Measurements from ENCODE around the gene BRINP3.
"Not testable (repeated sequence)": the region's sequence is repeated elsewhere in the genome, so short reads cannot be mapped to it uniquely, and the experiment has no call there.

The BRINP3 gene

GRCh38 chr1:190477762-190478148 is at the start of gene BRINP3:
Gene BRINP3, minus strand, starts transcription at chr1:190477864.
- Histone ChIP-seq H3K36me3 (ENCODE audit: insufficient read depth, low read length) (no peaks in the 10 kb centered on the region), H3K27me3 (ENCODE audit: insufficient read depth, low read length) (no peaks in the 10 kb centered on the region), H3K4me3 (ENCODE audit: low read length) (peak within 1 kb of the TSS; percentile 84), H2AFZ (ENCODE audit: low read depth, low read length) (peak within 1 kb of the TSS; percentile 82), H3K9me3 (ENCODE audit: low read length) (peaks cover 5% of the 10 kb centered on the region), H3K4me1 (ENCODE audit: insufficient read depth, low read length) (peaks cover 18% of the 10 kb centered on the region)

GRCh38 chr1:190511554-190511953 is 33.9 kb upstream of the BRINP3 start:
- Histone ChIP-seq H3K4me3 (ENCODE audit: low read length) (no peak overlapping the region), H3K9me3 (ENCODE audit: low read length) (no peaks in the 10 kb centered on the region), H3K4me1 (ENCODE audit: insufficient read depth, low read length) (no peaks in the 10 kb centered on the region), H2AFZ (ENCODE audit: low read depth, low read length) (no peak overlapping the region), H3K36me3 (ENCODE audit: insufficient read depth, low read length) (no peaks in the 10 kb centered on the region), H3K27me3 (ENCODE audit: insufficient read depth, low read length) (no peaks in the 10 kb centered on the region)

DNA sequence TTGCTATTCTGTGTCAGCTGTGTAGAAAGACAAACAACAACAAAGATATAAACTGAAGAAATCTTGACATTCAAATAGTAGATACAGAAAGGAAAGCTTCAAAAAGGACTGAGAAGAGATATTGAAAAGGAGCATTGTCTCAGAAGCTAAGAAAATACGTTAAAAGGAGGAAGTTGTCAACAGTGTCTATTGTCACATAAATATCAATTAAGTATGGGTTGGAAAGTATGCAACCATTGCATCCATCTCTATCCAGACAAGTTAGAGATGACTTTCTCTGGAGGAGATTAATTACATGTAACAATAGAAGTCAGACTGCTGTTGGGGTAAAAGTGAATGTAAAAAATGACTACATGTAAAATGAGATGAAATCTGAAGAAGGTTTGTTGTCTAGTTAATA is 29.7 kb upstream of the BRINP3 start:
- no peak overlapping the region for H2AFZ ChIP-seq (ENCODE audit: low read depth, low read length)
- no peak overlapping the region for H3K4me3 ChIP-seq (ENCODE audit: low read length)
- H3K4me1 ChIP-seq (ENCODE audit: insufficient read depth, low read length), result no peaks in the 10 kb centered on the region
- no peaks in the 10 kb centered on the region for H3K36me3 ChIP-seq (ENCODE audit: insufficient read depth, low read length)
- H3K9me3 ChIP-seq (ENCODE audit: low read length), result peaks cover 2% of the 10 kb centered on the region
- no peaks in the 10 kb centered on the region for H3K27me3 ChIP-seq (ENCODE audit: insufficient read depth, low read length)

DNA sequence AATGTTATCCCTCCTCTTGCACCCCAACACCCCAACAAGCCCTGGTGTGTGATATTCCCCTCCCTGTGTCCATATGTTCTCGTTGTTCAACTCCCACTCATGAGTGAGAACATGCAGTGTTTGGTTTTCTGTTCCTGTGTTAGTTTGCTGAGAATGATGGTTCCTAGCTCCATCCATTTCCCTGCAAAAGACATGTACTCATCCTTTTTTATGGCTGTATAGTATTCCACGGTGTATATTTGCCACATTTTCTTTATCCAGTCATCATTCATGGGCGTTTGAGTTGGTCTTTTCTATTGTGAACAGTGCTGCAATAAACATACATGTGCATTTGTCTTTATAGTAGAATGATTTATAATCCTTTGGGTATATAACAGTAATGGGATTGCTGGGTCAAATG is 26.9 kb upstream of the BRINP3 start:
- H3K4me1 ChIP-seq (ENCODE audit: insufficient read depth, low read length); H2AFZ ChIP-seq (ENCODE audit: low read depth, low read length); H3K9me3 ChIP-seq (ENCODE audit: low read length); H3K27me3 ChIP-seq (ENCODE audit: insufficient read depth, low read length); H3K36me3 ChIP-seq (ENCODE audit: insufficient read depth, low read length); H3K4me3 ChIP-seq (ENCODE audit: low read length): not testable (repeated sequence)

DNA sequence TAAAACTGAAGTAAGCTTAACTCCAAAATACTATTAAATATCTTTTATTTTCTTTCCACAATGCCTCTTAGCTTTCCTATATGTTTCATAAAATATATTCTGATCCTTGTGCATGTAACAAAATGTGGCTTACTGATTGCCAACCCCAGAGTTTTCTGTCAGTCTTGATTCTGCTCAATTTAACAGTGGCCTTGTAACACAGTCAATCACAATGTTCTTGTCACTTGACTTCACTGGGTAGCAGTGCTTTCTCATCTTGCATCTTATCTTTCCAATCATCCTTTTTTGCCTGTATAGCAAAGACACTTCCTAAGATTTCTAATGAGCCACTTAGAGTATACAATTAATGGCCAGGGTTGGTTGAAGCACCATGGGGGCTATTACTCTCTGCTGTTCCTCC is 19.9 kb upstream of the BRINP3 start:
- H3K4me1 ChIP-seq (ENCODE audit: insufficient read depth, low read length), result no peaks in the 10 kb centered on the region
- no peaks in the 10 kb centered on the region for H3K36me3 ChIP-seq (ENCODE audit: insufficient read depth, low read length)
- H3K4me3 ChIP-seq (ENCODE audit: low read length), result no peak overlapping the region
- no peak overlapping the region for H2AFZ ChIP-seq (ENCODE audit: low read depth, low read length)
- H3K27me3 ChIP-seq (ENCODE audit: insufficient read depth, low read length), result no peaks in the 10 kb centered on the region
- H3K9me3 ChIP-seq (ENCODE audit: low read length), result no peaks in the 10 kb centered on the region

GRCh38 chr1:190494451-190494850 is 16.8 kb upstream of the BRINP3 start:
- no peak overlapping the region for H3K4me3 ChIP-seq (ENCODE audit: low read length)
- no peaks in the 10 kb centered on the region for H3K4me1 ChIP-seq (ENCODE audit: insufficient read depth, low read length)
- H3K36me3 ChIP-seq (ENCODE audit: insufficient read depth, low read length), result no peaks in the 10 kb centered on the region
- H2AFZ ChIP-seq (ENCODE audit: low read depth, low read length), result peak overlapping the region; percentile 46
- H3K9me3 ChIP-seq (ENCODE audit: low read length), result no peaks in the 10 kb centered on the region
- no peaks in the 10 kb centered on the region for H3K27me3 ChIP-seq (ENCODE audit: insufficient read depth, low read length)

DNA sequence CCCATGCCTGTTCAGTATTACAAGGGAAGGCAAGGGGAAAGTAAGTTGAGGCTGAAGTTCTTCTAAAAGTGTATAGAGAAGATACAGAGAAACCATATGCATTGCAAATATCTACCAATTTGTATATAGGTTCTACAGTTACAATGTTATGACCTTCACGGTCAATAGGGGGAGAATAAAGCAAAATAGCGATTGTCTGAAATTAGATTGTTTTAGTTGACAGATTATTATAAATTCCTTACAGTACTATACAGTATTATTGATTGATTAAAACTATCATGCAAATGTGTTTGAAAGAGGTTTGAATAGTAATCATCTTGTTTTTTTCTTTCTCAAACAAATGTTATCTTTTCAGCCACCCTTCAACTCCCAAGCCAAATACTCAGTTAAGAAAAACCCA is 13.7 kb upstream of the BRINP3 start:
- Histone ChIP-seq H2AFZ (ENCODE audit: low read depth, low read length) (no peak overlapping the region), H3K4me1 (ENCODE audit: insufficient read depth, low read length) (no peaks in the 10 kb centered on the region), H3K9me3 (ENCODE audit: low read length) (no peaks in the 10 kb centered on the region), H3K4me3 (ENCODE audit: low read length) (no peak overlapping the region), H3K27me3 (ENCODE audit: insufficient read depth, low read length) (no peaks in the 10 kb centered on the region), H3K36me3 (ENCODE audit: insufficient read depth, low read length) (no peaks in the 10 kb centered on the region)

DNA sequence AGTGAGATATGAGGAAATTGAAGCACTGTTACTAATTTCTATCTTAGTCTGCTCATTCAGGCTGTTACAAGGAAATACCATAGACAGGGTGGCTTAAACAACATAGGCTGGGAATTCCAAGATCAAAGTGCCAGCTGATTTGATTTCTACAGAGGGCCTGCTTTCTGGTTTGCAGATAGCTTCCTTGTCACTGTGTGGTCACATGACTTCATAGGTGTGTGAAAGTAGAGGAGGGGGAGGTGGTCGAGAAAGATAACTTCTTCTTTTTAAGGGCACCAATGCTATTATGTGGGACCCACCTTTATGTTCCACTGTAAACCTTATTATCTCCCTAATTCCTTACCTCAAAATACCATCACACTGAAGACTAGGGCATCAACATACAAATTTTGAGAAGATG is 6.4 kb upstream of the BRINP3 start:
- Histone ChIP-seq H3K9me3 (ENCODE audit: low read length) (no peaks in the 10 kb centered on the region), H3K4me3 (ENCODE audit: low read length) (no peak overlapping the region), H2AFZ (ENCODE audit: low read depth, low read length) (no peak overlapping the region), H3K4me1 (ENCODE audit: insufficient read depth, low read length) (peaks cover 18% of the 10 kb centered on the region), H3K36me3 (ENCODE audit: insufficient read depth, low read length) (no peaks in the 10 kb centered on the region), H3K27me3 (ENCODE audit: insufficient read depth, low read length) (no peaks in the 10 kb centered on the region)

GRCh38 chr1:190480231-190480630 is 2.6 kb upstream of the BRINP3 start:
- Histone ChIP-seq H3K4me3 (ENCODE audit: low read length) (peak overlapping the region; percentile 84), H3K4me1 (ENCODE audit: insufficient read depth, low read length) (peaks cover 18% of the 10 kb centered on the region), H3K27me3 (ENCODE audit: insufficient read depth, low read length) (no peaks in the 10 kb centered on the region), H3K36me3 (ENCODE audit: insufficient read depth, low read length) (no peaks in the 10 kb centered on the region), H3K9me3 (ENCODE audit: low read length) (peaks cover 5% of the 10 kb centered on the region), H2AFZ (ENCODE audit: low read depth, low read length) (peak overlapping the region; percentile 68)

GRCh38 chr1:190479516-190479915 is 1.9 kb upstream of the BRINP3 start:
- Histone ChIP-seq H3K9me3 (ENCODE audit: low read length) (peaks cover 5% of the 10 kb centered on the region), H3K27me3 (ENCODE audit: insufficient read depth, low read length) (no peaks in the 10 kb centered on the region), H2AFZ (ENCODE audit: low read depth, low read length) (peak overlapping the region; percentile 82), H3K36me3 (ENCODE audit: insufficient read depth, low read length) (no peaks in the 10 kb centered on the region), H3K4me1 (ENCODE audit: insufficient read depth, low read length) (peaks cover 18% of the 10 kb centered on the region), H3K4me3 (ENCODE audit: low read length) (peak overlapping the region; percentile 84)

DNA sequence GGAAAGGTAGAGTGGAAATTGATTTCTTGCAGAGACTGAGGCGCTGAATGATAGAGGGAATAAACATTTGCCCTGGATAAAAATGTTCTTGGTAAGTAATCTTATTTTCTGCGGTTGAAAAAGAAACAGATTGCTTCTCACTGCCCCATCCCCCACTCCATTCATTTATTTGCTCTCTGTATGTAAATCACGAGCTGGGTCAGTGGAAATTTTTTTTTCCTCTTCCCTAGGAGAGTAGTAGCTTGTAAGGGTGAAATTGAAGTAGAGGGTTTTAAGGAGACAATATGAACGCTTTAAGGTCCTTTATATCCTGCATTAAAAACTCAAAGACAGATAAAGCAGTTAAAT is 1.4 kb upstream of the BRINP3 start:
- peak overlapping the region; percentile 84 for H3K4me3 ChIP-seq (ENCODE audit: low read length)
- no peaks in the 10 kb centered on the region for H3K27me3 ChIP-seq (ENCODE audit: insufficient read depth, low read length)
- peak overlapping the region; percentile 82 for H2AFZ ChIP-seq (ENCODE audit: low read depth, low read length)
- peaks cover 5% of the 10 kb centered on the region for H3K9me3 ChIP-seq (ENCODE audit: low read length)
- peaks cover 18% of the 10 kb centered on the region for H3K4me1 ChIP-seq (ENCODE audit: insufficient read depth, low read length)
- H3K36me3 ChIP-seq (ENCODE audit: insufficient read depth, low read length), result no peaks in the 10 kb centered on the region

DNA sequence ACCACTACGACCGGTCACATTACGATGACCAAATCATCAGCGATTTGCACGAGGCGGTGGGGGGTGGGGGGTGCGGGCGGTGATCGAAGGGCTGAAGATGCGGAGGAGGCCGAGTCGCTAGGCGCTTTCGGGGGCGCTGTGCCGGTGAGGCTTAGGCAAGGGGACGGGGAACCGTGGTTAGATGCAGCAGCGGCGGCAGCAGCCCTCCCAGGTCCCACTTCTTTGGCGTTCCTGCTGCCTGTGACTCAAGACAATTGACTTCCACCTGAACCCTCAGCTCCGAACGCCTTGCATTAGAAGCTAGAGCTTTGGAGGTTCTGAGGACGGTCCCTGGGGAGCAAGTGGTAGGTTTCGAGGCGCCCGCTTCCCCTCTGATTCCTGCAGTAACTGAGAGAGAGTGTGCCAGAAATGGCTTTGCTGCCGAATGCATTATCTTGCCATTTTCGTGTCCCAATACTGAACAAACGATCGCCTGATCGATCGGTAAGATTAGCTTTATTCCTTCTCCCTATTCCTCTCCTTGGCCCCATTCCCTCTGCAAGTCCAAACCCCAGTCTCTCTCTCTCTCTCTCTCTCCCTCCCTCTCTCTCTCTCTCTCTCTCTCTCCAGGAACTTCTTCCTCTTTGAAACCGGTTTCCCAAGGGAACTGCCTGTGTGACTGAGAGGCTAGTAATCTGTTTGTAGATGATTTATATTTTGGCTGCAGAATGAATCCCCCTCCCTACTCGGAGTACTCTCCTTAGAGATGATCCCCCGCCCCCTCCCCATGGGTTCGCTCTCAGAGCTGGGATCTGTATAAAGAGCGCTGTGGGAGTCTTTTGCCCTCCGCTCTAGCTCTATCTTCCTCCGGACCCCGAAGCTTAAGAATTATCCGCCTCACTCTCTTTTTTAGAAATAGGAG is 735 bp upstream of the BRINP3 start:
- Histone ChIP-seq H3K4me1 (ENCODE audit: insufficient read depth, low read length) (peaks cover 18% of the 10 kb centered on the region), H3K27me3 (ENCODE audit: insufficient read depth, low read length) (no peaks in the 10 kb centered on the region), H3K9me3 (ENCODE audit: low read length) (peaks cover 5% of the 10 kb centered on the region), H3K4me3 (ENCODE audit: low read length) (peak overlapping the region; percentile 84), H2AFZ (ENCODE audit: low read depth, low read length) (peak overlapping the region; percentile 82), H3K36me3 (ENCODE audit: insufficient read depth, low read length) (no peaks in the 10 kb centered on the region)

- H3K36me3 ChIP-seq (ENCODE audit: insufficient read depth, low read length), result no peaks in the 10 kb centered on the region
- H3K4me1 ChIP-seq (ENCODE audit: insufficient read depth, low read length), result peaks cover 18% of the 10 kb centered on the region
- no peak overlapping the region for H2AFZ ChIP-seq (ENCODE audit: low read depth, low read length)
- H3K4me3 ChIP-seq (ENCODE audit: low read length), result peak overlapping the region; percentile 84
- peaks cover 5% of the 10 kb centered on the region for H3K9me3 ChIP-seq (ENCODE audit: low read length)
- H3K27me3 ChIP-seq (ENCODE audit: insufficient read depth, low read length), result no peaks in the 10 kb centered on the region
These were observed 858 bp downstream of the BRINP3 start for GRCh38 chr1:190476806-190477205.

GRCh38 chr1:190476321-190476720 is 1.3 kb downstream of the BRINP3 start:
- Histone ChIP-seq H2AFZ (ENCODE audit: low read depth, low read length) (no peak overlapping the region), H3K27me3 (ENCODE audit: insufficient read depth, low read length) (no peaks in the 10 kb centered on the region), H3K4me3 (ENCODE audit: low read length) (peak overlapping the region; percentile 84), H3K36me3 (ENCODE audit: insufficient read depth, low read length) (no peaks in the 10 kb centered on the region), H3K9me3 (ENCODE audit: low read length) (peaks cover 5% of the 10 kb centered on the region), H3K4me1 (ENCODE audit: insufficient read depth, low read length) (peaks cover 15% of the 10 kb centered on the region)
